Activated B cell treated with CpG ODN at 0.5 μM for 24 hours (primary cell): ENCODE results near the gene WDR7. TPM values are rescaled to one million over a fixed set of nuclear protein-coding genes. Genes with fewer than 3 reads are reported as not detected.

Experiments
- ATAC-seq: fragments of 200-7000 bp; cut with Tn5 transposase; one replicate; pipeline ENCODE4 v1.10.0; 2021; ENCODE audit warnings: low read depth, mild to moderate bottlenecking, moderate library complexity
- CTCF ChIA-PET: fragments of 350-600 bp; sonication (Branson Sonifier 250); formaldehyde crosslinking; loops from one replicate; lab custom pipeline; 2021; ENCODE audit warnings: antibody characterized with exemption; lab: Charles Lee
- POLR2A ChIA-PET: fragments of 350-600 bp; sonication (Branson Sonifier 250); formaldehyde crosslinking; loops from one replicate; lab custom pipeline; 2021; ENCODE audit warnings: antibody characterized with exemption; lab: Charles Lee
- DNase-seq: peaks from one replicate; pipeline ENCODE4 v3.0.0; 2022
- H3K27ac Mint-ChIP-seq: one replicate; pipeline ENCODE4 v1.8.0; 2020; ENCODE audit warnings: mixed read lengths
- H3K27me3 Mint-ChIP-seq: one replicate; pipeline ENCODE4 v1.8.0; 2021; ENCODE audit warnings: mixed read lengths
- H3K36me3 Mint-ChIP-seq: one replicate; pipeline ENCODE4 v1.8.0; 2021; ENCODE audit warnings: low read depth, mixed read lengths
- H3K4me1 Mint-ChIP-seq: one replicate; pipeline ENCODE4 v1.8.0; 2021; ENCODE audit warnings: mixed read lengths
- H3K4me3 Mint-ChIP-seq: one replicate; pipeline ENCODE4 v1.8.0; 2020; ENCODE audit warnings: mild to moderate bottlenecking, mixed read lengths
- H3K9me3 Mint-ChIP-seq: one replicate; pipeline ENCODE4 v1.8.0; 2020; ENCODE audit warnings: mixed read lengths
- intact Hi-C: fragments of 100-400 bp; cut with micrococcal nuclease; formaldehyde crosslinking; loops from one replicate; pipeline ENCODE4 v1.15.1; 2024
- total RNA-seq: library from RNA; stranded (reverse); gene quantifications from 2 replicates; pipeline ENCODE4 v1.2.3, GENCODE V29; 2022
- TF ChIP-seq, protein P1 (sequence below): fragments of 200-600 bp; IDR thresholded peaks from one replicate; pipeline ENCODE4 v1.8.0; 2022; ENCODE audit warnings: antibody characterized with exemption, mild to moderate bottlenecking

Gene WDR7
- total RNA-seq, 1 donor from 2014 or later = 33.4 TPM

DNA sequence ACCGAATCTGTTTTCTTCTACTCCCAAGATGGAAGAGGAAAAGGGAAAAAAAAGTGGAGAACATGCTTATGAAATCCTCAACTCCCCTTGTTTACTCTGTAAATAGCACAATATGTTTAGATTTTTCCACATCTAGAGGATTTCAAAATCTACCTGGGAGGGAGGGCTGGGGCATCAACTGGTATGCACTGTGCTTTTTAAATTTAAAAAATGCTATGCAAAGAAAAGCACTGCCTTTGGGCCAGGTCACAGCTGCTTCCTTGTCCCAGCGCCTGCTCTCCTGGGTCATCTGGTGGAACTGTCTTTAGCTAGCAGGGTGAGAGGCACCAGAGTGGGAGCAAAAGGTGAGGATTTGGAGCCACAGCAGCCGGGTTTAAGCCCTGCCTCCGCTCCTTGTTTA is 407.6 kb downstream of the WDR7 start:
- Mint-ChIP-seq H3K4me3 (no peak overlapping the region), H3K9me3 (peaks cover 4% of the 10 kb centered on the region), H3K27ac (no peak overlapping the region), H3K4me1 (no peaks in the 10 kb centered on the region), H3K27me3 (peaks cover 76% of the 10 kb centered on the region), H3K36me3 (no peaks in the 10 kb centered on the region)
- ChIA-PET POLR2A (no interaction called here), CTCF (no interaction called here)
- no peak for ATAC-seq
- DNase-seq = no peak
- TF ChIP-seq, protein P1, sequence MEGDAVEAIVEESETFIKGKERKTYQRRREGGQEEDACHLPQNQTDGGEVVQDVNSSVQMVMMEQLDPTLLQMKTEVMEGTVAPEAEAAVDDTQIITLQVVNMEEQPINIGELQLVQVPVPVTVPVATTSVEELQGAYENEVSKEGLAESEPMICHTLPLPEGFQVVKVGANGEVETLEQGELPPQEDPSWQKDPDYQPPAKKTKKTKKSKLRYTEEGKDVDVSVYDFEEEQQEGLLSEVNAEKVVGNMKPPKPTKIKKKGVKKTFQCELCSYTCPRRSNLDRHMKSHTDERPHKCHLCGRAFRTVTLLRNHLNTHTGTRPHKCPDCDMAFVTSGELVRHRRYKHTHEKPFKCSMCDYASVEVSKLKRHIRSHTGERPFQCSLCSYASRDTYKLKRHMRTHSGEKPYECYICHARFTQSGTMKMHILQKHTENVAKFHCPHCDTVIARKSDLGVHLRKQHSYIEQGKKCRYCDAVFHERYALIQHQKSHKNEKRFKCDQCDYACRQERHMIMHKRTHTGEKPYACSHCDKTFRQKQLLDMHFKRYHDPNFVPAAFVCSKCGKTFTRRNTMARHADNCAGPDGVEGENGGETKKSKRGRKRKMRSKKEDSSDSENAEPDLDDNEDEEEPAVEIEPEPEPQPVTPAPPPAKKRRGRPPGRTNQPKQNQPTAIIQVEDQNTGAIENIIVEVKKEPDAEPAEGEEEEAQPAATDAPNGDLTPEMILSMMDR = no peak
- intact Hi-C loops = no loop called here

DNA sequence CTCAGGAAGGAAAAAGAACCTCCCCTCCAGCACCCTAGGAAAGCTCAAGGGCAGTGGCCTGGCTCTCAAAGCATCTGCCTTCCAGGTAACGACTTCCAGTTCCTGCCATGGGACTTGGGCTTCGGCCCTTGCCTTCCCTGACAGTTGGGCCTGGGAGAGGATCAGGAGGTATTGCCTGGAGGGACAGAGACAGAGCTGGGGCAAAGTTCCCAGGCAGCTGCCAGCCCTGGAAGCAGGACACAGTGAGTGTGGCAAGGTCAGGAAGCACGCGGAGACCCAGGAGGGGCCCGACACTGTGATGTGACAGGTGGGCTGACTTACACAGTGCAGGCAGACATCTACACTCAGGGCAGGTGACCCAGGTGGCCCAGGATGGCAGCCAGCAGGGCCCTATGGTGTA is 408.2 kb downstream of the WDR7 start:
- ATAC-seq = no peak
- Mint-ChIP-seq H3K36me3 (no peaks in the 10 kb centered on the region), H3K27me3 (peaks cover 76% of the 10 kb centered on the region), H3K4me3 (no peak overlapping the region), H3K27ac (no peak overlapping the region), H3K4me1 (no peaks in the 10 kb centered on the region), H3K9me3 (peaks cover 4% of the 10 kb centered on the region)
- no peak for DNase-seq
- TF ChIP-seq, protein P1 = no peak
- intact Hi-C loops = no loop called here
- ChIA-PET POLR2A (no interaction called here), CTCF (no interaction called here)

DNA sequence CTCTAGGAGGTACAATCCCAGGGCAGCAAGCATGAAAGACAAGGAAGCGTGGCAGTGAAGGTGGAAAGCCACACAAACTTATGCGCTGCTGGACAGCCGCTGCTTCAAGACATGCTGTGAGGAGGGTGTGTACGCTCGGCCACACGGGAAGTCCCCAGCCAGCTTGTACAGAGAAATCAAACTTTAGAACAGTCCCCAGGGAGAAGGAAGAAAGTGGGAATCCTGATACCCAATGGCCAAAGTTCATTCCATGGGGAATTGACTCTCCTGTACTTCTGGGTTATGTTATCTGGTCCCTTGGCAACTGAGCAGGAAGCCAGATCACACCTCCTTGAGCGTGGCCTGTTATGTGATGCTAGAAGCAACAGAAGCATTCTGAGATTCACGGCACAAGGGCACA is 409.7 kb downstream of the WDR7 start:
- no peak overlapping the region for H3K4me3 Mint-ChIP-seq
- ChIA-PET CTCF (no interaction called here), POLR2A (no interaction called here)
- TF ChIP-seq, protein P1 = no peak
- H3K36me3 Mint-ChIP-seq = no peaks in the 10 kb centered on the region
- ATAC-seq = no peak
- peaks cover 4% of the 10 kb centered on the region for H3K9me3 Mint-ChIP-seq
- H3K4me1 Mint-ChIP-seq = no peaks in the 10 kb centered on the region
- H3K27me3 Mint-ChIP-seq = peaks cover 64% of the 10 kb centered on the region
- intact Hi-C loops = no loop called here
- no peak overlapping the region for H3K27ac Mint-ChIP-seq
- DNase-seq = no peak

DNA sequence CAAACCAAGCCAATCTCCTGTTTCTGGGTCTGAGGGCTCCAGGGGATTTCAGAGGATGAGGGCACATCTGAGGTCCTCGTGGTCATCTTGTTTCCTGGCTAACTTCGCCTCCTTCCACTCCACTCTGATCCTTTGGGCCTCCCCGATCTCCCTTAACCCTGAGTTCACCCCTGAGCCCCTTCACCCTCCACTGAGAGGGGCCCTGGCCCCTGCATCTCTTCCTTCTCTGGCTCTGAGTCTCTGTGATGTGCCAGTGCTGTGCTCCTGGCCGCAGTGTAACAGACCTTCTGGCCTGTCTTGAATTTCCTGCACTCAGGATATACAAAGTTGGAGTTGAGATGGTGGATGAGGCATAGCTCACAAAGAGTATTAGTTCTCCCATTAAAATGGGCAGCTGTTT is 411.0 kb downstream of the WDR7 start:
- intact Hi-C loops = no loop called here
- H3K27ac Mint-ChIP-seq = no peak overlapping the region
- no peaks in the 10 kb centered on the region for H3K9me3 Mint-ChIP-seq
- CTCF ChIA-PET = no interaction called here
- ATAC-seq (no peak), DNase-seq (no peak)
- POLR2A ChIA-PET = no interaction called here
- no peaks in the 10 kb centered on the region for H3K4me1 Mint-ChIP-seq
- no peak overlapping the region for H3K4me3 Mint-ChIP-seq
- no peaks in the 10 kb centered on the region for H3K36me3 Mint-ChIP-seq
- TF ChIP-seq, protein P1 = no peak
- H3K27me3 Mint-ChIP-seq = peaks cover 55% of the 10 kb centered on the region

DNA sequence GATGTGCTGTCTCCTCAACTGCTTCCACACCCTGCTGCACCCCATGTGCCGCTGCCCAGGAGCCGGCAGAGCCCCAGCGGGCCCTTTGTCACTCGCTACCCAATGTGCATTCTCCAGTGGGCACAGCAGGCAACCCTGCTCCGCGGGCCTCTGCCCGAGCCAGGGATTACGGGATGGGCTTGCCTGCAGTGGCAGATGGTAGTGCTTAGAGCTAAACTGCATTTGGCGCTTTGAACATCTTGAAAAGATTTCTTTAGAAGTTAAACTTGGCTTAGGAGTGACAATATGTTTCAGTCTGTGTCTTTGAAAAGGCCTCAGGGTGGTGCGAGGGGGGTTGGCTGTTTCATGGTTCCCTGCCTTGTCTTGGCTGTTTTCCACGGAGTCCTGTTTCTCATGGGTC is 411.7 kb downstream of the WDR7 start:
- Mint-ChIP-seq H3K36me3 (no peaks in the 10 kb centered on the region), H3K4me1 (no peaks in the 10 kb centered on the region), H3K27me3 (peaks cover 50% of the 10 kb centered on the region), H3K4me3 (no peak overlapping the region), H3K9me3 (no peaks in the 10 kb centered on the region), H3K27ac (no peak overlapping the region)
- intact Hi-C loops = no loop called here
- TF ChIP-seq, protein P1 = no peak
- no peak for ATAC-seq
- ChIA-PET POLR2A (no interaction called here), CTCF (no interaction called here)
- DNase-seq = no peak
